Caki2 (cell line): ENCODE results near the gene ASIP. TPM values are rescaled to one million over a fixed set of nuclear protein-coding genes. Genes with fewer than 3 reads are reported as not detected.

ENCODE experiments used
- total RNA-seq: library from RNA; depleted of rRNA; stranded (reverse); fragments of >200 nt; shearing (Covaris generic); gene quantifications from 2 replicates; pipeline ENCODE4 v1.2.3, GENCODE V29; 2014; ENCODE audit warnings: low replicate concordance; rRNA removed

Gene ASIP
- total RNA-seq, 1 experiment from 2014 or later: not detected

Other genes with a start within 250 kb of the ASIP start
- 258 and 327 TPM in 2 replicates for gene RALY, start 247.5 kb upstream of the ASIP start, total RNA-seq
- gene EIF2S2, start 129.2 kb upstream of the ASIP start, total RNA-seq: 171 and 241 TPM in 2 replicates
- gene AHCY, start 61.9 kb downstream of the ASIP start, total RNA-seq: 247 and 297 TPM in 2 replicates
- 44.3 and 50.8 TPM in 2 replicates for gene ITCH, start 121.8 kb downstream of the ASIP start, total RNA-seq